GM18499 (cell line): ENCODE data around the gene LLPH.
"Not testable (repeated sequence)": the region's sequence is repeated elsewhere in the genome, so short reads cannot be mapped to it uniquely, and the experiment has no call there.

Source experiments
- ATAC-seq: cut with Tn5 transposase; IDR thresholded peaks from one replicate; pipeline ENCODE4 v1.9.1; 2021; ENCODE audit warnings: moderate number of reproducible peaks; ENCODE audit not compliant: insufficient read depth, unreplicated experiment

Gene LLPH

DNA sequence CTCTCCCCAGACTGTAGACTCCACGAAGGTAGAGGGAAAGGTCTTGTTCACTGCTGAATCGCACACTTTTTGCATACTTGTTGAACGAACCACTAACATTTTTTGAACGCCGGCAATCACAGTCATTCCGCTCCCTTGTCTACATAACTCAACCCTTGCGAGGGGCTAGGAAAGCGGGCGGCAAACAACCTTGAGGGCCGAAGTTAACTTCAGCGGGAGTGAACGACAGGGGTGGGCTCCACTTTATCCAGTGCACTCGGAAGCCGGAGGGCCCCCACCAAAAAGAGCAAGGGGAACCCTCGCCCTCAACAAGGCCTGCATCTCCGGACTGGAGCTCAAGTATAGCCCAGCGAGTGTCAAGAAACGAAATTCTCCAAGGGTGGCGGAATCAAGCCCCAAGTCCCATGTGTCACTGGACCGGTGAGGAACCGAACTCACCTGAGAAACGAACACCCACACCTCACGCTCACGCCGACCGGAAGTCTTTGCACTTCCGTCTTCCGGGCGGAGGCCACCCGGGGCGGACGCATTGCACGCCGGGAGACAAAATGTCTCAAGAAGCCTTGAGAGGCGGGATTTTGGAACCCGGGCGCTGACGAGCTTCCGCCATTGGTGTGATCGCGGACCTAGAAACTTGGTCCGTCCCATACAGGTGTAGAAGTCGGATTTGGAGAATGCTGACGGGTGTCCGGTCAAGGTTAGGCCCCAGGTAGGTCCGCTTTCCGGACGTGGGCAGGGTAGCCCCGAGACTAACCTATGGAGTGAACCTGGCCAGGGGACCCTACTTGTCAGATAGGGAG lies at the start of gene LLPH:
Gene LLPH (minus strand): TSS at position 484 of the 800 bp plus-strand sequence. CDS start 1,644 bp downstream, outside the sequence.
- peak; percentile 84 for ATAC-seq

GRCh38 chr12:66176105-66176900 lies 45.8 kb upstream of the LLPH start:
- no peak for ATAC-seq

DNA sequence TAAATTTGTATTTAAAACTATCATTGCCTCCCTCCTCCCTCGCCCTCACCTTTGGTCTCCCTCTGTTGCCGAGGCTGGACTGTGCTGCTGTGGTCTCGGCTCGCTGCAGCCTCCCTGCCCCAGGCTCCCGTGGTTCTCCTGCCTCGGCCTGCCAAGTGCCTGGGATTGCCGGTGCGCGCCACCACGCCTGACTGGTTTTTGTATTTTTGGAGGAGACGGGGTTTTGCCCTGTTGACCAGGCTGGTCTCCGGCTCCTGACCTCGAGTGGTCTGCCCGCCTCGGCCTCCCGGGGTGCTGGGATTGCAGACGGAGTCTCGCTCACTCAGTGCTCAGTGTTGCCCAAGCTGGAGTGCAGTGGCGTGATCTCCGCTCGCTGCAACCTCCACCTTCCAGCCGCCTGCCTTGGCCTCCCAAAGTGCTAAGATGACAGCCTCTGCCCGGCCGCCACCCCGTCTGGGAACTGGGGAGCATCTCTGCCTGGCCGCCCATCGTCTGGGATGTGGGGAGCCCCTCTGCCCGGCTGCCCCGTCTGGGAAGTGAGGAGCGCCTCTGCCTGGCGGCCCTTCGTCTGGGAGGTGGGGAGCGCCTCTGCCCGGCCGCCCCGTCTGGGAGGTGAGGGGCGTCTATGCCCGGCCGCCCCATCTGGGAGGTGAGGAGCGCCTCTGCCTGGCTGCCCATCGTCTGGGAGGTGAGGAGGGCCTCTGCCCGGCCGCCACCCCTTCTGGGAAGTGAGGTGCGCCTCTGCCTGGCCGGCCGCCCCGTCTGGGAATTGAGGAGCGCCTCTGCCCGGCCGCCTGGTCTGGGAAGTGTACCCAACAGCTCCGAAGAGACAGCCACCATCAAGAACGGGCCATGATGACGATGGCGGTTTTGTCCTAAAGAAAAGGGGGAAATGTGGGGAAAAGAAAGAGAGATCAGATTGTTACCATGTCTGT lies 44.1 kb upstream of the LLPH start:
- ATAC-seq, result not testable (repeated sequence)

DNA sequence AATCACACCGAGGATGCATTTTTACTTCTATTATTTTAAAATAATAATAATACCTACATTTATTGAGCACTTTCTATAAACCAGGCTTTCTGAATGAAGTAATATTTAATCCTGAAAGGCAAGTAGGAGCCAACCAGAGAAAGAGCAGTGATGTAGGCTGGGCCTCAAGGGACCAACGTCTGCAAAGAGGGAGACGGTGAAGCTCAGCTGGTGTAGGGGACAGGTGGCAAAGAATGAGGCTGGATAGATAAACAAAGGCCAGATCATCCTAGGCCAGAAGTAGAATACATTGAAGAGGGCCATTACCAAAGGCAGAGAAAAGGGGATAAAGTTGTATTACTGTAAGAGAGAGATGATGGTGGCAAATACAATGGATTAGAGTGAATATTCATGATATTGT lies 40.1 kb upstream of the LLPH start:
- no peak for ATAC-seq

GRCh38 chr12:66169221-66170170 lies 38.9 kb upstream of the LLPH start, which contains the start of gene TMBIM4:
TMBIM4 (minus strand) TSS chr12:66169996; CDS start chr12:66169951, 45 bp downstream.
- ATAC-seq, result peak; percentile 80

GRCh38 chr12:66168410-66168809 lies 37.9 kb upstream of the LLPH start:
- no peak for ATAC-seq

DNA sequence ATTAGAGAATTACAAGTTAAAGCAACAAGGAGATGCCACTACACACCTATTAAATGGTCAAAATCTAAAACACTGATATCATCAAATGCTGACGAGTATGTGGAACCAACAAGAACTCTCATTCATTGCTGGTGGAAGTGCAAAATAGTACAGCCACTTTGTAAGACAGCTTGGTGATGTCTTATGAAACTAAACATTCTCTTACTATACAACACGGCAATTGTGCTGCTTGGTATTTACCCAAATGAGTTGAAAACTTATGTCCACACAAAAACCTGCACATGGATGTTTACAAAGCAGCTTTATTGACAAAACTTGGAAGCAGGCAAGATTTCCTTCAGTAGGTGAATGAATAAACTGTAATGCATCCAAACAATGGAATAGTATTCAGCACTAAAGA lies 36.0 kb upstream of the LLPH start:
- no peak for ATAC-seq

DNA sequence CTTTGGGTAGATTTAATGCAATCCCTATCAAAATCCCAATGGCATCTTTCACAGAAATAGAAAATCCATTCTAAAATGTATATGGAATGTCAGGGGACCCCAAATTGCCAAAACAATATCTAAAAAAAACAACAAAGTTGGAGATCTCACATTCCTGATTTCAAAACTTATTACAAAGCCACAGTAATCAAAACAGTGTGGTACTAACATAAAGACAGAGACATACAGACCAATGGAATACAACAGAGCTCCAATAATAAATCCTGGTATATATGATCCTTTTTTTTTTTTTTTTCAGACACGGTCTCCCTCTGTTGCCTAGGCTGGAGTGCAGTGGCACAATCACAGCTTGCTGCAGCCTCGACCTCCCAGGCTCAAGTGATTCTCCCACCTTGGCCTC lies 34.6 kb upstream of the LLPH start:
- ATAC-seq, result no peak

GRCh38 chr12:66164349-66164821 lies 33.8 kb upstream of the LLPH start:
- no peak for ATAC-seq

GRCh38 chr12:66163289-66163688 lies 32.7 kb upstream of the LLPH start:
- ATAC-seq, result no peak

GRCh38 chr12:66162701-66163100 lies 32.2 kb upstream of the LLPH start:
- no peak for ATAC-seq

- ATAC-seq, result no peak
These were observed 30.2 kb upstream of the LLPH start for GRCh38 chr12:66160704-66161103.

DNA sequence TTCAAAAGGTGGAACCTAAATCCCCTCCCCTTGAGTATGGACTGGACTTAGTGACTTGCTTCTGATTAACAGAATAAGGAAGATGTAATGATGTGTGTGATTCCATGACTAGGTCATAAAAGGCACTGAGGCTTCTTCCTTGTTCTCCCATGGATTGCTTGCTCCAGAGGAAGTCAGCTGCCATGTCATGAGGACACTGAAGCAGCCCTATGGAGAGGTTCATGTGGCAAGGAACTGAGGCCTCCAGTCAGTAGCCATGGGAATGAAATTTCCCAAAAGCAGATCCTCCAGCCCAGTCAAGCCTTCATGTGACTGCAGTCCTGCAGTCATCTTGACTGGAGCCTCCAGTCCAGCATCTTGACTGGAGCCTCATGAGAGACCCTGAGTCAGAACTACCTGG lies 28.6 kb upstream of the LLPH start:
- ATAC-seq, result no peak

- ATAC-seq, result no peak
These were observed 26.1 kb upstream of the LLPH start for GRCh38 chr12:66156654-66157053.

DNA sequence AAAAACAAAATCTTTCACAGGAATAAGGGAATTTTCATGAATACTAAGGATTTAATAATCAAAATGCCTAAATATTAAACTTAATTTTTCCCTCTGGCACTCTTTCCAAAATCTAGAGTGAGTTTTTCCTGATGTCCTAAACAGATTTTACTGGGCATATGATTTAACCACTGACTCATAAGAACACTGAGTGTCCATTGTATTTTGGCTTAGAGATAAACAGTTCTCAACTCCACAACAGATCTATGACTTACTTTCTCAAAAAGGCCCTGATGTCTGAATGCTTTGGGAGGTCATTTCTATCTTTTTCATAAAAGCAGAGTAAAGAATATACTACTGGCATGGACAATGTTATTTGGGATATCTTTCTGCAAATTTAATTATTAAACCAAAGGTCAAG lies 24.2 kb upstream of the LLPH start:
- no peak for ATAC-seq

GRCh38 chr12:66152732-66153131 lies 22.2 kb upstream of the LLPH start:
- no peak for ATAC-seq

GRCh38 chr12:66149702-66150398 lies 19.3 kb upstream of the LLPH start:
- no peak for ATAC-seq
